Kidney (tissue), 14 donors: ENCODE measurements around the gene RNU6-9. TPM values are rescaled to one million over a fixed set of nuclear protein-coding genes. Genes with fewer than 3 reads are reported as not detected.
A peak's percentile ranks its signal among the peaks of the same experiment; 100 is the strongest.

Source experiments
- DNase-seq, 5 donors: peaks; one replicate each; pipeline ENCODE4 v3.0.0-alpha.2; 2013 to 2020
- FAIRE-seq: peaks from 2 replicates; lab custom pipeline; 2012; peaks lifted over from hg19 to GRCh38; lab: Jason Lieb, UNC
- H3K27ac ChIP-seq, 2 donors: one replicate each; pipeline ENCODE4 v1.7.0; 2013; ENCODE audit warnings: low read depth in 2 of 2, low read length in 2 of 2, inconsistent platforms in 1 of 2
- H3K27me3 ChIP-seq: one replicate; pipeline ENCODE4 v1.7.1; 2013; ENCODE audit warnings: low read length, inconsistent platforms; ENCODE audit not compliant: control insufficient read depth, insufficient read depth
- H3K36me3 ChIP-seq, 3 donors: one replicate each; pipeline versions ENCODE4 v1.7.0 to v1.7.1; 2013; ENCODE audit warnings: low read length in 3 of 3, control low read depth in 1 of 3, inconsistent platforms in 1 of 3; ENCODE audit not compliant: insufficient read depth in 3 of 3, control insufficient read depth in 2 of 3
- H3K4me1 ChIP-seq, 3 donors: one replicate each; pipeline versions ENCODE4 v1.7.0 to v1.7.1; 2013; ENCODE audit warnings: low read length in 3 of 3, inconsistent platforms in 1 of 3, low read depth in 1 of 3; ENCODE audit not compliant: control insufficient read depth in 2 of 3, insufficient read depth in 2 of 3
- H3K4me3 ChIP-seq, 3 donors: one replicate each; pipeline versions ENCODE4 v1.7.0 to v1.8.1; 2013; ENCODE audit warnings: low read length in 3 of 3, control low read depth in 1 of 3, inconsistent platforms in 1 of 3
- H3K9ac ChIP-seq, 3 donors: one replicate each; pipeline versions ENCODE4 v1.7.0 to v1.7.1; 2013; ENCODE audit warnings: low read length in 3 of 3, control low read depth in 1 of 3, inconsistent platforms in 1 of 3
- H3K9me3 ChIP-seq, 3 donors: one replicate each; pipeline versions ENCODE4 v1.7.0 to v1.7.1; 2013; ENCODE audit warnings: low read length in 3 of 3, control low read depth in 1 of 3, inconsistent platforms in 1 of 3; ENCODE audit not compliant: control insufficient read depth in 2 of 3, insufficient read depth in 1 of 3
- intact Hi-C: fragments of 100-400 bp; cut with DNase I; formaldehyde crosslinking; loops from one replicate; pipeline ENCODE4 v1.11.1; 2022
- polyA plus RNA-seq: library from polyadenylated mRNA; stranded (reverse); fragments of 350-450 nt; fragmentation: Illumina TruSeq; extraction: RNeasy Lipid Tissue Mini Kit (QIAGEN cat#74804); gene quantifications from one replicate; pipeline ENCODE4 v1.2.3, GENCODE V29; 2014; ENCODE audit warnings: low read depth, low replicate concordance; ENCODE audit not compliant: insufficient read depth
- total RNA-seq: library from RNA; stranded (reverse); fragmentation: NEBNext Ultra II Directional; extraction: Animal tissue kit (Norgen Biotek cat#: 25700); gene quantifications from one replicate; pipeline ENCODE4 v1.2.1, GENCODE V29; 2021
- TF ChIP-seq, protein P1 (sequence below): IDR thresholded peaks from 3 replicates; pipeline ENCODE4 v1.5.1; 2012; ENCODE audit warnings: mild to moderate bottlenecking, moderate library complexity, borderline replicate concordance; ENCODE audit not compliant: insufficient read depth; ENCODE audit errors: extremely low read depth
- donor health status: control.
- donor health status: control.
- donor health status: control.
- donor health status: control.
- donor health status: control.
- donor health status: DM: yes; HTN: yes; CAD: no.
- donor health status: Normal renal cell carcinoma (clear cell type).

Gene RNU6-9
- total and polyA plus RNA-seq, 2 donors from 2014 or later: not detected

GRCh38 chr19:854549-854948, 38.7 kb upstream of the RNU6-9 start:
- Histone ChIP-seq H3K27ac (no peak overlapping the region), H3K27me3 (no peaks in the 10 kb centered on the region), H3K9ac (no peak overlapping the region), H3K9me3 (no peaks in the 10 kb centered on the region), H3K4me3 (no peak overlapping the region), H3K4me1 (peaks cover 0 to 7% (median 0%) of the 10 kb centered on the region in 3 donors), H3K36me3 (no peaks in the 10 kb centered on the region)
- DNase-seq (no peak), FAIRE-seq (peak; percentile 97)
- TF ChIP-seq, protein P1, sequence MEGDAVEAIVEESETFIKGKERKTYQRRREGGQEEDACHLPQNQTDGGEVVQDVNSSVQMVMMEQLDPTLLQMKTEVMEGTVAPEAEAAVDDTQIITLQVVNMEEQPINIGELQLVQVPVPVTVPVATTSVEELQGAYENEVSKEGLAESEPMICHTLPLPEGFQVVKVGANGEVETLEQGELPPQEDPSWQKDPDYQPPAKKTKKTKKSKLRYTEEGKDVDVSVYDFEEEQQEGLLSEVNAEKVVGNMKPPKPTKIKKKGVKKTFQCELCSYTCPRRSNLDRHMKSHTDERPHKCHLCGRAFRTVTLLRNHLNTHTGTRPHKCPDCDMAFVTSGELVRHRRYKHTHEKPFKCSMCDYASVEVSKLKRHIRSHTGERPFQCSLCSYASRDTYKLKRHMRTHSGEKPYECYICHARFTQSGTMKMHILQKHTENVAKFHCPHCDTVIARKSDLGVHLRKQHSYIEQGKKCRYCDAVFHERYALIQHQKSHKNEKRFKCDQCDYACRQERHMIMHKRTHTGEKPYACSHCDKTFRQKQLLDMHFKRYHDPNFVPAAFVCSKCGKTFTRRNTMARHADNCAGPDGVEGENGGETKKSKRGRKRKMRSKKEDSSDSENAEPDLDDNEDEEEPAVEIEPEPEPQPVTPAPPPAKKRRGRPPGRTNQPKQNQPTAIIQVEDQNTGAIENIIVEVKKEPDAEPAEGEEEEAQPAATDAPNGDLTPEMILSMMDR: no peak
- intact Hi-C loops: no loop called here

DNA sequence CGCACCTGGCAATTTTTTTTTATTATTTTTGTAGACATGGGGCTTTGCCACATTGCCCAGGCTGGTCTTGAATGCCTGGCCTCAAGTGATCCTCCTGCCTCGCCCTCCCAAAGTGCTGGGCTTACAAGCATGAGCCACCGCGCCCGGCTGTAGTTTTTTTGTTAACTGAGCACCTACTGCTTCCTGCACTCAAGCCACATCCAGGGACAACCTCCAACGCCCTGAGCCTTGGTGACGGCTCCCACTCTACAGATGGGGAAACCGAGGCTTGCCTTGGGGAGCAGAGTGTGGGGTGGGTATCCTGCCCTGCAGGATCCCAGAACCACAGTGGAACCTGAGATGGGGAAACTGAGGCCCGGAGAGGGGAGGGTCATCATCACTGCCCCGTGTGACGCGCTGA, 38.1 kb upstream of the RNU6-9 start:
- no peaks in the 10 kb centered on the region for H3K36me3 ChIP-seq
- FAIRE-seq: no peak
- H3K27ac ChIP-seq: no peak overlapping the region
- H3K4me3 ChIP-seq: no peak overlapping the region
- TF ChIP-seq, protein P1: no peak
- H3K9me3 ChIP-seq: no peaks in the 10 kb centered on the region
- H3K4me1 ChIP-seq: peaks cover 0 to 7% (median 0%) of the 10 kb centered on the region in 3 donors
- no peaks in the 10 kb centered on the region for H3K27me3 ChIP-seq
- H3K9ac ChIP-seq: no peak overlapping the region
- DNase-seq: no peak
- intact Hi-C loops: no loop called here

DNA sequence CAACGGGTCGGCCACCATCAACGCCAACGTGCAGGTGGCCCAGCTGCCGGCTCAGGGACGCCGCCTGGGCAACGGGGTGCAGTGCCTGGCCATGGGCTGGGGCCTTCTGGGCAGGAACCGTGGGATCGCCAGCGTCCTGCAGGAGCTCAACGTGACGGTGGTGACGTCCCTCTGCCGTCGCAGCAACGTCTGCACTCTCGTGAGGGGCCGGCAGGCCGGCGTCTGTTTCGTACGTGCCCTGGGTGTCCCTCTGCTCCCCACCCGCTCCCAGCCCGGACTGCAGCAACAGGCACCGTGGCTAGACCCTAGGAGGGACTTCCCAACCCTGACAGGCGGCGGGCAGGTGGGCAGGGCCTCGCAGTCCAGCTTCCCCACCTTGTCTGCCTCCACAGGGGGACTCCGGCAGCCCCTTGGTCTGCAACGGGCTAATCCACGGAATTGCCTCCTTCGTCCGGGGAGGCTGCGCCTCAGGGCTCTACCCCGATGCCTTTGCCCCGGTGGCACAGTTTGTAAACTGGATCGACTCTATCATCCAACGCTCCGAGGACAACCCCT, 37.6 kb upstream of the RNU6-9 start:
- TF ChIP-seq, protein P1: no peak
- Histone ChIP-seq H3K9ac (no peak overlapping the region), H3K27ac (no peak overlapping the region), H3K9me3 (no peaks in the 10 kb centered on the region), H3K27me3 (no peaks in the 10 kb centered on the region), H3K36me3 (no peaks in the 10 kb centered on the region), H3K4me1 (peaks cover 0 to 5% (median 0%) of the 10 kb centered on the region in 3 donors), H3K4me3 (no peak overlapping the region)
- intact Hi-C loops: no loop called here
- DNase-seq: peak in 1 of 5 donors; percentile 63
- no peak for FAIRE-seq

- Histone ChIP-seq H3K9ac (no peak overlapping the region), H3K27me3 (no peaks in the 10 kb centered on the region), H3K9me3 (no peaks in the 10 kb centered on the region), H3K36me3 (no peaks in the 10 kb centered on the region), H3K4me1 (peaks cover 0 to 5% (median 0%) of the 10 kb centered on the region in 3 donors), H3K27ac (no peak overlapping the region), H3K4me3 (no peak overlapping the region)
- TF ChIP-seq, protein P1: no peak
- intact Hi-C loops: no loop called here
- FAIRE-seq (no peak), DNase-seq (no peak)
Observed at GRCh38 chr19:858284-858683, 35.0 kb upstream of the RNU6-9 start.
